ENCODE measurements around the gene CHST8.

CHST8 gene

DNA sequence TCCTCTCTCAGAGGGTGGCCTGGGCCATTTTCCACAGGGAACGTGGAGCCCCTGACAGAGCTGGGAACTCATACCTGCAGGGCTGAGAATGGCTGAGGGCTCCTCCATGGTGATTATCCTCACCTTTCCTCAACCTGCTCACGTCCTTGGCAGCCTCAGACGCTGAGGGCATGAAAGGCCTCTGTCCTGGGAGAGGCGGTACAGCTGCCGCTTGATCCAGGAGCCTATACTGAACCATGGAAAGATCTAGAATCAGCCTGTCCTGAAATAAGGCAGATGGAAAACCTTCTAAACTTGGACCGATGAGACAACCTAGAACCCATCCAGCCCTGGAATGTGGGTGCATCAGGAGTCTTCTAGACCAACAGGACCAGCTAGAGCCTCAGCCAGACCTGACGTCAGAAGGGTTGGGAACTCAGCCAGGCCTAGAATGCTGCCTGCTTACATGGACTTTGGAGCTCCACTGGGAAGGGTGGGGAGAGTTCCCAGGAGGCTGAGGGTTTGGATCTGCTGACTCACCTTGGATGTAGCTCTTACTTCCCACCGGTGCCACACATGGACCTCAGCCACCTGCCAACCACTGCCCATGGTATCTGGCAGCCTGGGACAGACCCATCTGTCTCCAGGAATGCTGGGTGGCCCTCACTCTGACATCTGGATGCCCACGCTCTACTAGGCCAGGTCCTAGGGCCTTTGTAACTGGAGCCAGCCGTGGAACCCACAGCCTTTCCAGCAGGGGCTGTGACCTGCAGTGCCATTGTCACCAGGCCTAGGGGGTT is 182.5 kb downstream of the CHST8 start:
- DNase-seq (ENCODE audit: extremely low read depth, low read depth): no peak
- TF ChIP-seq, protein P1, sequence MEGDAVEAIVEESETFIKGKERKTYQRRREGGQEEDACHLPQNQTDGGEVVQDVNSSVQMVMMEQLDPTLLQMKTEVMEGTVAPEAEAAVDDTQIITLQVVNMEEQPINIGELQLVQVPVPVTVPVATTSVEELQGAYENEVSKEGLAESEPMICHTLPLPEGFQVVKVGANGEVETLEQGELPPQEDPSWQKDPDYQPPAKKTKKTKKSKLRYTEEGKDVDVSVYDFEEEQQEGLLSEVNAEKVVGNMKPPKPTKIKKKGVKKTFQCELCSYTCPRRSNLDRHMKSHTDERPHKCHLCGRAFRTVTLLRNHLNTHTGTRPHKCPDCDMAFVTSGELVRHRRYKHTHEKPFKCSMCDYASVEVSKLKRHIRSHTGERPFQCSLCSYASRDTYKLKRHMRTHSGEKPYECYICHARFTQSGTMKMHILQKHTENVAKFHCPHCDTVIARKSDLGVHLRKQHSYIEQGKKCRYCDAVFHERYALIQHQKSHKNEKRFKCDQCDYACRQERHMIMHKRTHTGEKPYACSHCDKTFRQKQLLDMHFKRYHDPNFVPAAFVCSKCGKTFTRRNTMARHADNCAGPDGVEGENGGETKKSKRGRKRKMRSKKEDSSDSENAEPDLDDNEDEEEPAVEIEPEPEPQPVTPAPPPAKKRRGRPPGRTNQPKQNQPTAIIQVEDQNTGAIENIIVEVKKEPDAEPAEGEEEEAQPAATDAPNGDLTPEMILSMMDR (IDR thresholded peaks at IDR 0.05; ENCODE audit: low read depth, low read length): no peak

DNA sequence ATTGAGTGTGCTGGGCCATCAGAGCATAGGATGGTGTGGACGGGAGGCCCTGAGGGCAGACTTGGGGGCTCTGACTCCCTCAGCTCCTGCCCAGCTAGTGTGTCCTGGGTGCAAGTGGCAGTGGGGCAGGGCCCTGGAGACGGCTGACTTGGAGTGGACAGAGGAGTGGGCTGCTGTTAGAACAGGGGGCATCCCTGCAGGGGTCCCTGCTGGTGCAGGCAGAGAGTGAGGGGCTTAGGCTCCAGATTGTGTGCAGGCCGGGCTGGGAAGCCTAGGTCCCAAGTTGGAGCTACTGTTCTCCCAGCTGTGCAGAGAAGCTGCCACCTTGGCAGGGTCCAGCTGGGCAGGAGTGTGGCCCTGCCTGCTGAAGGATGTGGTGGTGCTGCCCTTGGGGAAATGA is 183.6 kb downstream of the CHST8 start:
- no peak for DNase-seq (ENCODE audit: extremely low read depth, low read depth)
- TF ChIP-seq, protein P1 (IDR thresholded peaks at IDR 0.05; ENCODE audit: low read depth, low read length): no peak

DNA sequence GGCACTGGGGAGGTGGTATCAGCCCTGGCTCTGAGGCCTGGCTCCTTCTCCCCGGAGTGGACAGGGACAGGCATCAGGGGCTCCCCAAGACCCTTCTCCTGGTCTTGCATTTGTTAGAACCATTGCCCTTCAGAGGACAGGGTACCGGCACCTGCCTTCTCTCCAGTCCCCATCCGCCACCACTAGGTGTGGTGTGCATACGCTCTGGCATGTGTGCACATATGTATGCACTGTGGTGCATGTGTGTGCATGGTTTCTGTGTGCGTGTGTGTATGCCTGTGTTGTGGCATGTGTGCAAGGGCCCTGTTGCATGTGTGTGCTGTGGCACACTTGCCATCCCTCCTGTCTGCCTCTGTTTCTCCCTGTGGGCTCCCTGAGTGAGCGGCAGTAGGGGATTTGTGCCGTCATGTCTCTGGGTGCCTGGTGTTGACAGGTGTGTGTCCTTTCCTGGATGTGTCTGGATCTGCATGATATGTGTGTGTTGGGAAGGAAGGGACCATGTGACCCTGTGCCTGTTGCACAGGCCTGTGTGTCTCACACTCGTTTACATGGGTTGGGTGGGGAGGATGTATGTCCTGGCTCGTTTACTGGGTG is 184.2 kb downstream of the CHST8 start:
- no peak for DNase-seq (ENCODE audit: extremely low read depth, low read depth)
- TF ChIP-seq, protein P1 (IDR thresholded peaks at IDR 0.05; ENCODE audit: low read depth, low read length): no peak

DNA sequence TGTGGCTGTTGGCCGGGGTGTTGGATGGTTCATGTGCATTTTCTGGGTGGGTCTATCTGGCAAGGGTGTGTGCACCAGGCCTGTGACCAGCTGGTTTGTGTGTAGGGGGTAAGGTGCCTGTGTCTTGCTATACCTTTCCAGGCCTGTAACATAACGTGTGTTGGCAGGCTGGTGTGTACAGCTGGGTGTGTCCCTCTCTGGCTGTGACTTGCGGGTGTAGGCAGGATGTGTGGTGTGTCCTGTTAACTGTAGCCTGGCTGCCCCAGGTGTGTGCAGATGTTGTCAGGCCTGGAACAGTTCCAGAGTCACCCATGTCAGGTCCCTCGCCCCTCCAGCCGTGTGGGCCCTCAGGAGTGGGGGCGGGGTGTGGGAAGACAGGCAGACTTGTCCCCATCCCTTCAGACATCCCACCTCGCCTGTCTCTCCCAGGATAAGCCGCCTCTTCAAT is 184.7 kb downstream of the CHST8 start:
- TF ChIP-seq, protein P1 (IDR thresholded peaks at IDR 0.05; ENCODE audit: low read depth, low read length): no peak

DNA sequence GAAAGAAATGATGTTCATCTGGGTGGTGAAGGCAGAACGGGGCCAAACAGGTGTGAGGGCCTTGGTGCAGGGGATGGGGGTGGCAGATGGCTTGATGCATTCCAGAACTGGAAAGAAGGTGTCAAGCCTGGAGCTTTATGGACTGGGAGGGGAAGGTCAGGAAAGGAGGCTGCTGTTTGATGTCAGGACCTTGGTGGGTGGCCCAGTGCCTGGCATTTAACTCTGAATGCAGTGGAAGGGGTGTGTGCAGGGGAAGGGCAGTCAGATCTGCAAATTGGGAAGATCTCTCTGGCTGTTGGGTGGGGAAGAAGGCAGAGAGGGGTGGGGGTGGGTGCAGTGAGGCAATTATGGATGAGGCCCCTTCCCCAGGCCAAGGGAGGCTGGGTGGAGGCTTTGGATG is 186.6 kb downstream of the CHST8 start:
- TF ChIP-seq, protein P1 (IDR thresholded peaks at IDR 0.05; ENCODE audit: low read depth, low read length): no peak
- DNase-seq (ENCODE audit: extremely low read depth, low read depth): no peak

More for the DNA sequence above, 184.7 kb downstream of the CHST8 start:
- DNase-seq (ENCODE audit: extremely low read depth, low read depth): no peak

DNA sequence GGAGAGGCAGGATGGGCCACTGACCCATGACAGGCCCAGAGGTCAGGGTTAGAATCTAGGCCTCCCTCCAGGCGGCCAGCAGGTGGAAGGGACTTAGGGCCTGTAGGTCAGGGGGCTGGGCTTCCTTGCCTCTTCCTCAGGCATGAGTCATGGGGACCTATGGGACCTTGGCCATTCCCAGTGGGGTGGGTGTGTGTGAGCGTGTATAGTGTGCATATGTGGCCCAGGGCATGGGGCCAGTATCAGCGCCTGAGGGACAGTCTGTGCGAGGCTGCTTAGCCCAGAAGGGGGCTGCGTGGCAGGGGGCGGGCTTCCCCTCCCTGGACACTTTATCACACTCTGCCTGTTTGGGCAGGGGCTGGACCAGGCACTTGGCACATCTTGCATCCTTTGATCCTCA is 188.2 kb downstream of the CHST8 start:
- DNase-seq (ENCODE audit: extremely low read depth, low read depth): no peak
- TF ChIP-seq, protein P1 (IDR thresholded peaks at IDR 0.05; ENCODE audit: low read depth, low read length): no peak

DNA sequence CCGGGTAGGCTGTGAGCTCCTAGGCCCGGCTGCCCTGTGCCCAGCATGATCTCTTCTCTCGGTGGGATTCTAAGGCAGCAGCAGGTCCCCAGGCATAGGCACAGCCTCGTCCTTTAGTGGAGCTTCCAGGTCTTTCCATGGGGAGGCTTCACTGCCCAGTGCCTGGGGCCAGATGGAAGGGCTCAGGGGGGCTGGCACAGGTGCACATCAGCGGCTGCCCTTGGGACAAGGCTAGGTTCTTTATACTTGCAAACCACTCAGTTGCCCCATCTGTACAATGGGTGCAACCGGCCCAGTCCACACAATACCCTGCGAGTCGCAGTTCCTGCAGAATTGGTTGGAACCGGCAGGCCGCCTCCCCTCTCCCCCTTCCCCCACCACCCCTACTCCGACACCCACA is 189.1 kb downstream of the CHST8 start:
- no peak for DNase-seq (ENCODE audit: extremely low read depth, low read depth)
- TF ChIP-seq, protein P1 (IDR thresholded peaks at IDR 0.05; ENCODE audit: low read depth, low read length): no peak
